ENCODE data around the gene FAM20C.

DNA sequence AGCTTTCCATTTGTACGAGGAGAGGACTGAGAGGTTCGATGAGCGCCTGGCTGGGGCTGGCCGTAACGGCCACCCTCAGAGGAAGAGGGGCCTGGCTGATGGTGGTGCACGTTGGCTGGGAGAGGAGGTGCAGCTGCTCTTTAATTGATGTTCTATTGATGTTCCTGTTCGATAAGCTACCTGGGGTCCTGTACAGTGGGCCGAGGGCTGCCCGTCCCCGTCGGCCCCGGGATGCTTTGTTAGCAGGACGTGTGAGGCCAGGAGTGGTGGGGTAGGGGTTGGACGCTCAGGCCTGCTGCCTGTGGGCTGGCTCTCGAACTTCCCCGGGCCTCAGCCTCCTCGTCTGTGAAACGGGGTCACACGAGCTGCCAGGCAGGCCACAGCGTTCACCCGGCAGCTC, 25.4 kb downstream of the FAM20C start:
- TF ChIP-seq, protein P1, sequence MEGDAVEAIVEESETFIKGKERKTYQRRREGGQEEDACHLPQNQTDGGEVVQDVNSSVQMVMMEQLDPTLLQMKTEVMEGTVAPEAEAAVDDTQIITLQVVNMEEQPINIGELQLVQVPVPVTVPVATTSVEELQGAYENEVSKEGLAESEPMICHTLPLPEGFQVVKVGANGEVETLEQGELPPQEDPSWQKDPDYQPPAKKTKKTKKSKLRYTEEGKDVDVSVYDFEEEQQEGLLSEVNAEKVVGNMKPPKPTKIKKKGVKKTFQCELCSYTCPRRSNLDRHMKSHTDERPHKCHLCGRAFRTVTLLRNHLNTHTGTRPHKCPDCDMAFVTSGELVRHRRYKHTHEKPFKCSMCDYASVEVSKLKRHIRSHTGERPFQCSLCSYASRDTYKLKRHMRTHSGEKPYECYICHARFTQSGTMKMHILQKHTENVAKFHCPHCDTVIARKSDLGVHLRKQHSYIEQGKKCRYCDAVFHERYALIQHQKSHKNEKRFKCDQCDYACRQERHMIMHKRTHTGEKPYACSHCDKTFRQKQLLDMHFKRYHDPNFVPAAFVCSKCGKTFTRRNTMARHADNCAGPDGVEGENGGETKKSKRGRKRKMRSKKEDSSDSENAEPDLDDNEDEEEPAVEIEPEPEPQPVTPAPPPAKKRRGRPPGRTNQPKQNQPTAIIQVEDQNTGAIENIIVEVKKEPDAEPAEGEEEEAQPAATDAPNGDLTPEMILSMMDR (IDR thresholded peaks at IDR 0.05): no peak
- TF ChIP-seq POLR2A (IDR thresholded peaks at IDR 0.05): no peak
